Pericardium fibroblast (primary cell): Measurements from ENCODE around the gene PBX3. TPM values are rescaled to one million over a fixed set of nuclear protein-coding genes. Genes with fewer than 3 reads are reported as not detected.

ENCODE experiments used
- total RNA-seq: library from RNA; depleted of rRNA; stranded (reverse); fragments of >200 nt; gene quantifications from 2 replicates; pipeline ENCODE4 v1.2.3, GENCODE V29; 2015

The PBX3 gene
- 31.1 and 36.8 TPM in 2 replicates for total RNA-seq

DNA sequence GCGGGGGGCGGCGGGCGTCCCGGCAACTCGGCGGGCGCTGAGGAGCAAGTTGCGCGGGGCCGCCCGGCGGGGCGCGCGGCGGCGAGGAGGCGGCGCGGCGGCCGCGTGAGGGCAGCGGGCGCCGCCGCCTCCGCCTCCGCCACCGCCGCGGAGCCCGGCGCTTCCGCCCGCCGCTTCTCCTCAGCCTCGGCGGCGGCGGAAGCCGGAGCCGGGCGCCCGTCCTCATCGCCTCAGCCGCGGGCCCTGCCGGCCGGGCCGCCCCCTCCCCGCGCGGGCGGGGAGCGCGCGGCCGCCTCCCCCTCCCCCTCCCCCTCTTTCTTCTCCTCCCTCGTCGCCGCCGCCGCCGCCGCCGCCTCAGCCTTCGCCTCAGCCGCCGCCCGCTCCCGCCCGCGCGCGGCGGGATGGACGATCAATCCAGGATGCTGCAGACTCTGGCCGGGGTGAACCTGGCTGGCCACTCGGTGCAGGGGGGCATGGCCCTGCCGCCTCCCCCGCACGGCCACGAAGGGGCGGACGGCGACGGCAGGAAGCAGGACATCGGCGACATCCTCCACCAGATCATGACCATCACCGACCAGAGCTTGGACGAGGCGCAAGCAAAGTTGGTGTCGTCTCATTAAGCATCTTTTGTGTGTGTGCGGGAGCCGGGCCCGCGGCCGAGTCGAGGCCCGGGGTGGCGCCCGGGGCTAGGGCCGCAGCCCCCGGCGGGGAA is at the start of gene PBX3:
PBX3 (plus strand) TSS at position 321 of the 712 bp plus-strand sequence.

GRCh38 chr9:125706651-125707471 is 40.3 kb upstream of the PBX3 start, which contains the start of gene MAPKAP1:
Gene MAPKAP1 (minus strand): TSS chr9:125707208. CDS start chr9:125672574, 34,634 bp downstream.

Other genes starting within 250 kb of the PBX3 start
- gene MAPKAP1, start 40.2 kb upstream of the PBX3 start, total RNA-seq, result 57.6 and 71.9 TPM in 2 replicates